NCI-H774 (cell line): ENCODE measurements around the gene FOXO3.
"Not testable (repeated sequence)": the region's sequence is repeated elsewhere in the genome, so short reads cannot be mapped to it uniquely, and the experiment has no call there.

Source experiments
- DNase-seq: peaks from one replicate; lab custom pipeline; 2025; lab: John Stamatoyannopoulos, UW

Gene FOXO3

DNA sequence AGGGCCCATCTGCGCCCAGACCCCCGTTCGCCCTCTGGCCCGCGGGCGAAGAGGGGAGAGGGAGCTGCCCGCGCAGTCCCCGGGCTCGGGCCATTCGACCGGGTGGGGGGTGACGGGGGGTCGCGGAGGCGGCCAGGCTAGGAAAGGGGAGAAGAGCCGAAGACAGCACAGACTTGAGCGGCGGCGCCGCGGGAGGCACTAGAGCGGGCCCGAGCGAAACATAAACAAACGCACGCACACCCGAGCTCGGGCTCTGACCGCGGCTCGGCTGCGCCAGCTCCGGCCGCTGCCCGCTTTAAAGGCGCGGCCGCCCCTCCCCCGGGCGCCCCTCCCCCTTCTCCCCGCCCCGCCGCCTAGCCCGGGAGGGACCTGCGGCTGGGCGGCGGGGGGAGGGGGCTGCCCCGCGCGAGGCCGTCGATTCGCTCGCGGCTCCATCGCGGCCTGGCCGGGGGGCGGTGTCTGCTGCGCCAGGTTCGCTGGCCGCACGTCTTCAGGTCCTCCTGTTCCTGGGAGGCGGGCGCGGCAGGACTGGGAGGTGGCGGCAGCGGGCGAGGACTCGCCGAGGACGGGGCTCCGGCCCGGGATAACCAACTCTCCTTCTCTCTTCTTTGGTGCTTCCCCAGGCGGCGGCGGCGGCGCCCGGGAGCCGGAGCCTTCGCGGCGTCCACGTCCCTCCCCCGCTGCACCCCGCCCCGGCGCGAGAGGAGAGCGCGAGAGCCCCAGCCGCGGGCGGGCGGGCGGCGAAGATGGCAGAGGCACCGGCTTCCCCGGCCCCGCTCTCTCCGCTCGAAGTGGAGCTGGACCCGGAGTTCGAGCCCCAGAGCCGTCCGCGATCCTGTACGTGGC, at the start of gene FOXO3:
Gene FOXO3, plus strand, starts transcription at position 455 of the 846 bp plus-strand sequence. Its CDS starts 292 bp downstream, at position 747.
- peak; percentile 98 for DNase-seq

DNA sequence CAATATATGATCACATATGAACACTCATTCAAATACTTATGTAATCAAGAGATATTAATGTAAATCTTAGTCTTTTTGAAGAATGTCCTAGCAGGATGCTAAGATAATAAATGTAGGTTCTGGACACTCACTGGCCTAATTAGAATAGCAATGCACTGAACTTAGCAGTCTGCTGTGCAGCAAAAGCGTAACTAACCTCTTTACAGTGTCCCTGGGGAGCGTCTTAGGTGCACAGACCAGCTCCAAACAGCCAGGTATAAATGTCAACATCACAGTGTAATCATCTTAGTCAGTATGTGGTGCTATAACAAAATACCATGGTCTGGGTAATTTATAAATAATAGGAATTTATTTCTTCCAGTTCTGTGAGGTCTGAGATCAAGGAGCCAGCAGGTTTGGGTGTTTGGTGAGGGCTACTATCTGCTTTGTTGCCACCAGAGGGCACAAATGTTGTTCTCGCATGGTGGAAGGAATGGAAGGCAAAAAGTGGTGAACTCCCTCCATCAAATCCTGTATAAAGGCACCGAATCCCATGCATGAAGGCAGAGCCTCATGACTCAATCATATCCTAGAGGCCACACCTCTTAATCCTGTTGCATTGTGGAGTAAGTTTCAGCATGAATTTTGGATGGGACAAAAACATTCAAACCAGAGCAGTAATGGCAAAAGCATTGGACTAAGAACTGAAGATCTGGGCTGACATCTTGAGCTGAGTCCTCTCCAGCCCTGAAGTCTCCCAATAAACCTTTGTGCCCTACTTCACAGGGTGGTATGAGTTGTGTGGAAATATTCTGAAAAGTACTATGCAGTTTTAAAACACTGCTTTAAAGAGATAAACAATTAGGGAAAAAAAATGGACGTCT, 41.8 kb upstream of the FOXO3 start:
- peak; percentile 32 for DNase-seq

DNA sequence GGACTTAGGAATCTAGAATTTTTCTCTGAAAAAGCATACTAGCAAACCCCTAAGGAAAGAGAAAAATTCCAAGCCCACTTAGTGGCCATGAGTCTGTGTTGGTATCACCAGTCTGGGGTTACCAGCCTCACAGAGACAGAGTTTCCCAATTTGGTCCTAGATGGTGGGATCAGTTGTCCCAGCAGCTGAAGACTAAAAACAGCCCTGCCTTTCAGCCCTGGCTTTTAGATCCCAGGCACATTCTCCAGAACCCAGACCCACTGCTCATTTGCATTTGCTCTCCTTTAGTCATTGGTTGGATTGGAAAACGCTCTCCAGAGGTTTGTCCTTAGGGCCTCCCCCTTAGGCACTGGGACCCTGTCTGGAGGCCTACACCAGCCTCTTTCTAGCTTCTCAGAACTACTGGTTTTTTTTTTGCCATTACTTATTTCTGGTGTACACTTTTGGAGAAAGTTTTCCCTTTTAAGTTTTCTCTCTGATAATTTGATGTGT, 39.1 kb upstream of the FOXO3 start:
- no peak for DNase-seq

DNA sequence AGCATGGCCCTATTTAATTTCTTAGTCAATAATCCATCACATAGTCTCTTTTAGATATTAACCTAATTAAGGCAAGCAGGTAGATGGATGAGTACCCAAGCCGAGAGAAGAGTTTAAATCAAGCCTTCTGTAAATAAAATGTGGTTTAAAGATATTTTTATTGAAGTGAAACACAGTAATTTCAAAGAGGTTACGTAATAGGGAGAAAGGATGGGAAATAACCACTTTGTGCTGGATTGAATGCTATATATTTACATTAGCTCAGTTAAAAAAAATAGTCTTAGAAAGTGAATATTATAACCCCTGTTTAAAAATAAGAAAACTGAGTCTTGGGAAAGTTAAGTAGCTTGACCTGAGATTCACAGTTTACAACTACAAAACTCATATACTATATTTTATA, 37.0 kb upstream of the FOXO3 start:
- no peak for DNase-seq

GRCh38 chr6:108524528-108525248, 36.0 kb upstream of the FOXO3 start:
- DNase-seq: no peak

GRCh38 chr6:108526739-108527174, 34.0 kb upstream of the FOXO3 start:
- DNase-seq: peak; percentile 45

DNA sequence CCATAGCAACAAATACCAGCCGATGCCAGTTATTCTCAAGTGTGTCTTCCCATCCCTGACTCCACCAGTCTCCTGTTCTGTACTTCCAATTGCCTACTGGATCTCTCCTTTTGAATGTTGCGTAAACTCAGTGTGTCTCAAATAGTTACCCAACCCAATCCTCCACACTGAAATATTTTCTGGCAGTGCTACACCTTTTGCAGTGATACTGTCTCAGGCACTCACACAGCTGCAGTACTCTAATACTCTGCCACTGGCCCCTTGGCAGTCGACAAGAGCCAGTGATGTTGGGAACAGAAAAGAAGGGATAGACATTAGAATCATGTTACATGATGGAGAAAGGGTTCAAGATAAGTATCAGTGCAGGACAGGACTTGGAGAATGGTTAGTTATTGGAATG, 31.8 kb upstream of the FOXO3 start:
- DNase-seq: no peak

GRCh38 chr6:108531332-108531731, 29.4 kb upstream of the FOXO3 start:
- DNase-seq: no peak

DNA sequence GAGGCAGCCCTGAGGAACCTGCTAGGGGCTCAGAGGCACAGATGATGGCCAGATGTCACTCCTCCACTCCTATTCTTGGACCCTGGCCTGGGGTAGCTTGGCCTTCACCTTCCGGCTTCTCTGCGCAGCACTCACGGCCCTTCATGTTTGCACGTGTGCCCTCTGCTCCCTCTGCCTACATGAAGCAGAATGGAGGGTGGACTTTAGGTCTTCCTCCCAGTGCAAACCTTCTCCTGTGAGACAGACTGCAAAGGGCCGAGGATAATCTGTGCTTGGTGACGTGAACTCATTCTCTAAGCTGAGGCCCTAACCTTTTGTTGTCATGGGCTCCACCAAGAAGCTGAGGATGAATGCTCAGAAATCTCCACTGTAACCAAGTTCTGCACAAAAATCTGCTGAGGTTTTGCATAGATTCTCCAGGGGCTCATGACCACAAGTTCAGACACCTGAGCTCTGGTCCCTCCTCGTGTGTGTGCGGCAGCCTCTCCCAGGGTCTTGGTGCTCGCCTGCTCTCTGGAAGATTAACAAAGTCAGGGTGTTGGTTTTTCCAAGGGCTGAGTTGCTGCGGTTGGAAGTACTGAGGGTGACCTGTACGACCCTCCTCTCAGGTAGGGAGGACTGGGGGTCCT, 25.5 kb upstream of the FOXO3 start:
- no peak for DNase-seq

DNA sequence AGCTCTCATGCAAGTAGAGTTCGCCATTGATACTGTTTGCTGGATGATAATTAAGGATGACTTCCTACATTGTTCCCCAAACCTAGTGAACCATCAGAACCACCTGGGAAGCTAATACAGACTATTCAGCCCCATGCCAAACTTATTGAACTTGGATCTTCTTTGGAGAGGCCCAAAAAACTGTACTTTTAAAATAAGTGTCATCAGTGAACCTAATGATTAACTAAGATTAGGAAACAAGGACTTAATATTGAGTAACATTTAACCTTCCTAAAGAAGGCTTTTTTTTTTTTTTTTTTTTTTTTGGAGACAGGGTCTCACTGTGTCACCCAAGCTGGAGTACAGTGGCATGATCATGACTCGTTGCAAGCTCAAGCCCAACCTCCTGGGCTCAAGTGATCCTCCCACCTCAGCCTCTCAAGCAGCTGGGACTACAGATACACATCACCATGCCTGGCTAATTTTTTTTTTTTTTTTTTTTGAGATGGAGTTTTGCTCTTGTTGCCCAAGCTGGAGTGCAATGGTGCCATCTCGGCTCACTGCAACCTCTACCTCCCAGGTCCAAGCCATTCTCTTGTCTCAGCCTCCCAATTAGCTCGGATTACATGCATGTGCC, 24.7 kb upstream of the FOXO3 start:
- DNase-seq: not testable (repeated sequence)

DNA sequence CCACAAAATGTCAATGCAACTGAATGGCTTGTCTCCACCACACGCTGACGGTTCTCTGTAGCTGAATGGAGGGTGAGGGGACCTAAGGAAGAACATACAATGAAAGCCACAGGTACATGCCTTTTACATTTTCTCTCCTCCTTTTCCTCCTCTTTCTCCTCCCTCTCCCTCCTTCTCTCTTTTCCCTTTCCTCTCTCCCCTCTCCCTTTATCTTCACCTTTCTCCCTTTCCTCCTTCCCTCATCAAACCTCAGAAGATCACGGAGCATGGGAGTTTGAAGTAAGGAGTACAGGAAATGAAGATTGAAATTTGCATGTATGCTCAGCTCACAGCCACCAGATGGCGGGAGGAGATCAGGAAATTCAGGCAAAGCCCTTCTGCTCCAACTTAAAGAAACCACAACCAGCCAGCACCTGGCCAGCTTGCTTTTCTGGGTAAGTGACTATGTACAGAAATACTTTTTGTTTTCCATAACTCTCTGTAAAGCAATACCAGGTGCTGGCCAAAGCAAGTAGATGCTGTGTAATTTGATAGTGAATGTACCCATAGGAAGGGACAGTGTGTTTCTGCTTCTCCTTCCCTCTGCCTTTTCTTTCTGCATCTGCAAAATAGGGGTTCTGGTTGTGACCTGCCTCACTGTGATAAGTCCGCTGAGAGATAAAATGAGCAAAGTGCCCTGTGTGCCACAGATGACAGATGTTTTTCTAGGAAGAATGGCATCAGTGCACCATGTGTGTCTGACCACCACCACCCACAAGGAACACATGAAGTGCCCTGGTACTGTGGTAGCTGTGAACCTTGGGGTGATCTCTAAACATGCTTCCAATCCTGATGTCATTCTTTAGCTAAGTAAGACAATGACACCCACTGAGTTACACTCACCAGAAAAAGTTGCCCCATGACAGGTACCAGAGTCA, 18.6 kb upstream of the FOXO3 start:
- peak; percentile 92 for DNase-seq

- no peak for DNase-seq
These were observed 17.4 kb upstream of the FOXO3 start for GRCh38 chr6:108543175-108543940.

DNA sequence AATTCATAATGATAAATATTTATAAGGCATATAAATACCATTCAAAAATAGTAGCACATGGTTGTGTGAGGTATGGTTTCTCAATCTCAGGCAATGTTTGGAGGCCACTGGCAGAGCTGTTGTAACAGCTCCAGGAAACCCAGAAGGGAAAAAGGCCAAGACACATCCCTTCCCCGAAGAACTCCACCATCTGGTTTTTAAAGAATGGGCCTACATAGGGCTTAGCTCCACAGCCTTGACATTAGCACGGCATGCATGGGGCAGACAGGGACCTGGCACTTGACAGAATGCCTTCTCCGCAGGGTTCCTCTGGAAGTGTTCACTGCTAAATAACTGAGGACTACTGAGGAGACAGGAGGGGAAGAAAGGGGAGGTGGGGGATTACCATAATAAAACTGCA, 16.1 kb upstream of the FOXO3 start:
- DNase-seq: no peak

GRCh38 chr6:108546079-108547049, 14.4 kb upstream of the FOXO3 start:
- no peak for DNase-seq

DNA sequence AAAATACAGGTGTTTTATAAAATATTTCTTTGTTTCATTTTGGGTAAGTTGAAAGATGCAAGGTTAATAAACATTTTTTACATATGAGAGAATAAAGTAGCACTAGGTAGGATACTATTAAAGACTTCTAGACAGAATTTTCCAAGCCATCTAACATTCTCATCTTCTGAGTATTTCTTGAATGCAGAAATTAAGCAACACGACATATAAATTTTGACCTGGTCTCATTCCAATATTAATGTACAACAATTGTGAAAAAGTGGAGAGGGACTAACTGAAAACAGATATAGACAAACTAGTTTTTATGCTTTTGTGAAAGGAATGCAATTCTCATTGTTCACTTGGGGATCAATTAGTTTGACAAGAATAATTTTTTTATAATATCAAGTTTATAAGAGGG, 11.5 kb upstream of the FOXO3 start:
- DNase-seq: no peak

DNA sequence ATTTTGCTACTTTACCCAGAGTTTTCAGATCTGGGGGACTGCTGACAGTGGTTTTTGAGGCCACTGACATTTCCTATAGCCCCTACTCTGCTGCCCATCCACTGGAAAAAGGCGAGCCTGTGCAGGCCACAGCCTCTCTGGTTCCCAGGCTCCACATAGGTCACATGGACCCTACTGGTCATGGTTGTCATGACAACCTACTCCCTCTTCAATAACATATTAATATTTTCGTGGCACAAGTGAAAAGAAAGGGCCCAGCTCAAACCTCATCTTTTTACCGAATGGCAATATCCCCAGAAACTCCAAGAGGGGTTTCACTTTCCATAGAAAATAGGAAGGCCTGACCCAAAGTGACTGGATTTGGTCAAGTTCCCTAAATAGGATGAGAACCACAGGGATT, 11.0 kb upstream of the FOXO3 start:
- DNase-seq: no peak

- DNase-seq: no peak
These were observed 10.5 kb upstream of the FOXO3 start for GRCh38 chr6:108550256-108550655.

- no peak for DNase-seq
These were observed 5.2 kb upstream of the FOXO3 start for GRCh38 chr6:108555399-108556052.
